Uterus (tissue), 2 donors: ENCODE data around the gene C1QTNF1.

Experiments used
- CTCF ChIP-seq, 4 experiments: fragments of 200-600 bp in 2 of 4; fragments of 450-650 bp in 2 of 4; sonication (generic) in 2 of 4; IDR thresholded peaks; one replicate each; pipeline ENCODE4 v1.5.1; 2016 to 2019; ENCODE audit warnings: antibody characterized with exemption in 4 of 4, mild to moderate bottlenecking in 2 of 4, moderate library complexity in 1 of 4
- POLR2A ChIP-seq, 2 donors: fragments of 450-650 bp; IDR thresholded peaks; one replicate each; pipeline ENCODE4 v1.6.1; 2016; ENCODE audit warnings: antibody characterized with exemption in 2 of 2, mild to moderate bottlenecking in 1 of 2, moderate library complexity in 1 of 2

DNA sequence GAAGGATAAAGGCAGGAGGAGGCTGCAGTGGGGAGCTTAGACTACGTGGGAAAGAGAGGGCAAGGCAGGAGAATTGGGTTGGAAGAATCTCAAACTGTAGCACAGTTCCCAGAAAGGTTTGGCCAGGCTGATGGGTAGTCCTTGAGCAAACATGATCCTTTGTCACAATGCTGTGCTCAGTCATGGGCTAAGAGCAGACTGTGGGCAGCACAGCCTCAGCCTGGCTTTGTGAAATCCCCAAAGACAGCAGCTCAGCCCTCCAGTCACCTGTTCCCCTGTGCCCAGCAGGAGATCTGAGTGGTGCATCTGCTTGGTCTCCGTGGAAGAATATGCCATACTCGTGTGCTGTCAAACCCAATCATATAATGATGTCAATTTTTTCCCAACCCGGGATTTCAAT lies 40.1 kb downstream of the C1QTNF1 start:
- TF ChIP-seq CTCF (IDR thresholded peaks at IDR 0.05) (no peak), POLR2A (IDR thresholded peaks at IDR 0.05) (no peak)
